Mammary epithelial cell (primary cell): Measurements from ENCODE around the gene NOA1.

Source experiments
- EZH2 ChIP-seq: IDR thresholded peaks from 2 replicates; pipeline ENCODE4 v1.6.1; 2012; ENCODE audit warnings: low read length, inconsistent platforms, borderline replicate concordance
- TF ChIP-seq, protein P1 (sequence below), 2 donors: IDR thresholded peaks in 1 of 2; conservative IDR thresholded peaks in 1 of 2; 2 replicates each; pipeline ENCODE4 v1.5.1; 2011 to 2012; ENCODE audit warnings: inconsistent platforms in 2 of 2, low read length in 2 of 2, mild to moderate bottlenecking in 2 of 2, control low read depth in 1 of 2, low read depth in 1 of 2; ENCODE audit not compliant: insufficient read depth in 1 of 2; ENCODE audit errors: extremely low read depth in 1 of 2

DNA sequence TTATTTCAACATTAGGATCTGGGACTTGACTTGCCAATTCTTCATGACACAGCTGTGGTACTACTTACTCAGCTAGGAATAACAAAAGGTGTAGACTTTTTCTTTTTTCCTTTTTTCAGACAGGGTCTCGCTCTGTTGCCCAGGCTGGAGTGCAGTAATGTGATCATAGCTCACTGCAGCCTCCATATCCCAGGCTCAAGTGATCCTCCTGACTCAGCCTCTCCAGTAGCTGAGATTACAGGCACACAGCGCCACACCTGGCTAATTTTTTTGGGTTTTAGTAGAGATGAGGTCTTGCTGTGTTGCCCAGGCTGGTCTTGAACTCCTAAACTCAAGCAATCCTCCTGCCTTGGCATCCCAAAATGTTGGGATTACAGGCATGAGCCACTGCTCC lies 16.3 kb downstream of the NOA1 start:
- TF ChIP-seq, protein P1, sequence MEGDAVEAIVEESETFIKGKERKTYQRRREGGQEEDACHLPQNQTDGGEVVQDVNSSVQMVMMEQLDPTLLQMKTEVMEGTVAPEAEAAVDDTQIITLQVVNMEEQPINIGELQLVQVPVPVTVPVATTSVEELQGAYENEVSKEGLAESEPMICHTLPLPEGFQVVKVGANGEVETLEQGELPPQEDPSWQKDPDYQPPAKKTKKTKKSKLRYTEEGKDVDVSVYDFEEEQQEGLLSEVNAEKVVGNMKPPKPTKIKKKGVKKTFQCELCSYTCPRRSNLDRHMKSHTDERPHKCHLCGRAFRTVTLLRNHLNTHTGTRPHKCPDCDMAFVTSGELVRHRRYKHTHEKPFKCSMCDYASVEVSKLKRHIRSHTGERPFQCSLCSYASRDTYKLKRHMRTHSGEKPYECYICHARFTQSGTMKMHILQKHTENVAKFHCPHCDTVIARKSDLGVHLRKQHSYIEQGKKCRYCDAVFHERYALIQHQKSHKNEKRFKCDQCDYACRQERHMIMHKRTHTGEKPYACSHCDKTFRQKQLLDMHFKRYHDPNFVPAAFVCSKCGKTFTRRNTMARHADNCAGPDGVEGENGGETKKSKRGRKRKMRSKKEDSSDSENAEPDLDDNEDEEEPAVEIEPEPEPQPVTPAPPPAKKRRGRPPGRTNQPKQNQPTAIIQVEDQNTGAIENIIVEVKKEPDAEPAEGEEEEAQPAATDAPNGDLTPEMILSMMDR (conservative IDR thresholded peaks at IDR 0.05 in 1 of 2, IDR thresholded peaks at IDR 0.05 in 1 of 2; ENCODE audit: extremely low read depth in 1 of 2, insufficient read depth in 1 of 2, low read depth in 1 of 2, low read length in 2 of 2), result no peak
- no peak for TF ChIP-seq EZH2
